ENCODE data around the gene FBN1.

Gene FBN1

DNA sequence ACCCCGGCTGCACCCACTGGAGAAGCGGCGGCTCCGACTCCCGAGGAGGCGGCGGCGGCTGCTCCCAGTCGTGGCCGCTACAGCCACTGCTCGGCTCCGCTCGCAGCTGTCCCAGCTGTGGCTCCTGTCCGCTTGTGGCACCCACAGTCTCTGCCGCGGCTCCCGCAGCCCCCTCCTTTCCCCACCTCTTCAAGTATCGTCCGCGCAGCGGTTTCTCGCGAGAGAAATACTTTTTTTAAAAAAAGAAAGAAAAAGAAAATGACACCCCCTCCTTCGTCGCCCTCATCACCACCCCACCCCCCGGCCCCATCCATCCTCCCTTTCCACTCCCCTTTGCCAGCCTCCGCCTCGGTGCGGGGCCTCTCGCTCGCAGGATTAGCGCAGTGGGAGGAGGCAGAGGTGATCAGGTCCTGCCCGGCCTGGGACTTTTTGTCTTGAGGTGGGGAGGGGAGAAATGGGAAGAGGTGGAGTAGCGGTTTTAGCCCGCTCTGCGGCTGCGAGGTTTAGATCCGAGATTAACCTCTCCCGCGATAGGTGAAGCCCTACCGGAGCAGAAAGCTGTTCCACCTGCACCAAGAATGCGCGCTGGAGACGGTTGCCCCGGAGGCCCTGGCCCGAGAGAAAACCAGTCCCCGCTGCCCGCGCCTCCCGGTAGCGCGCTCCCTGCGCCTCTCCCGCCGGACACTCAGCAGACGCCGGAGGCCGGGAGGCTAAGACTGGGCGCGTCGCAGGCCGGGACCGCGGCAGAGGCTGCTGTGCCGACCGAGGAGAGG lies at the start of gene FBN1:
Gene FBN1, minus strand, starts transcription at position 152 of the 773 bp plus-strand sequence. CDS start 940 bp downstream, outside the sequence.
- no peak for DNase-seq (ENCODE audit: low read depth in 2 of 2)

- no peak for DNase-seq (ENCODE audit: low read depth in 2 of 2)
Measured at GRCh38 chr15:48693484-48693883, 48.0 kb upstream of the FBN1 start.

- no peak for DNase-seq (ENCODE audit: low read depth in 2 of 2)
Measured at GRCh38 chr15:48688493-48688892, 43.0 kb upstream of the FBN1 start.

GRCh38 chr15:48683991-48684765 lies 38.7 kb upstream of the FBN1 start:
- no peak for DNase-seq (ENCODE audit: low read depth in 2 of 2)

- no peak for DNase-seq (ENCODE audit: low read depth in 2 of 2)
Measured at GRCh38 chr15:48682942-48683651, 37.6 kb upstream of the FBN1 start.

DNA sequence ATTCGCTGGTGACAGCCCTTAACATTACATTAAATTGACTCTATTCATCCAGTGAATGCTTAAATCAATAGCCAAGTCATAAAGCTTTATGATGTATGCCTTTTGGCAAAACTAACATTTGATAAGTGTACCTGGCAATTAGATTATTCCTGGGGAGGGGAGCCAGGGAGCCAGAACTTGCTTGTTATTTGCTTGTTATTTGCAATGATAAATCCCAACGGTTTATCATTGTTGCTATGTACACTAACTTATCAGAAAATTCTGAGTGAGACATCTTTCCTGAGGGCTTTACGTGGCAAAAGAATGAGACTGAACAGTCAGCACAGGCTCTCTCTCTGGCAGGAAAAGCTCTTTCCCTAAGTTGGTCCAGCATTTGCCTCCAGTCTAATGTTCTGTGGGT lies 35.8 kb upstream of the FBN1 start:
- DNase-seq (ENCODE audit: low read depth in 2 of 2), result no peak

GRCh38 chr15:48680841-48681240 lies 35.3 kb upstream of the FBN1 start:
- no peak for DNase-seq (ENCODE audit: low read depth in 2 of 2)

DNA sequence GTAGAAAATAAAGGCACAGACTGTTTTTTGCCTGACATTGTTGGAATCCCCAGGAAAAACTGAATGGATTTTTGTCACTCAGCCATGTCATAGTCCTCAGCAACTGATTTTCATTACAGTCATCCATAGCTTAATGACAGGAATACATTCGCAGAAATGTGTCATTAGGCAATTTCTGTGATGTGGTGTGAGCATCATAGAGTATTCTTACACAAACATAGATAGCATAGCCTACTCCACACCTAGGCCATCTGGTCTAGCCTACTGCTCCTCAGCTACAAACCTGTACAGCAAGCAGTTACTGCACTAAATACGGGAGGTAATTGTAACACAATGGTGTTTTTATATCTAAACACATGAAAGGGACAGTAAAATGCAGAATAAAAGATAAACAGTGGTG lies 34.4 kb upstream of the FBN1 start:
- no peak for DNase-seq (ENCODE audit: low read depth in 2 of 2)

DNA sequence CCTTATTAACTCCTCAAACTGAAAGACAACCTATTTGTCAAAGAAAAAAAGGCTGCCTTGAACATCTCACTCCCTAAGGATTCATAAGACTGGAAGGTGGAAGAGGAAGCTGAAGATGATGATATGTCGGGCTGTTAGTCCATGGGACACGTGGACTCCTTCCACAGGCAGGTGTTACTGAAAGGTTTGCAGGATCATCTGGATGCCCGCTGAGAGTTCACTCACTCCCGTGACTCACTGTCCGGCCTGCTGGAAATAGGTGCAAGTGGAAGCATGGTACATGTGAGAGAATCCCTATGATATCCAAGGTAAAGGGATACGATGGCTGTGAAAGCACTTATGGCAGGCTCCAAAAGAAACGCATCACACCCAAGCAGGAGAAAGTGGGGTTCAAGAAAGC lies 33.3 kb upstream of the FBN1 start:
- DNase-seq (ENCODE audit: low read depth in 2 of 2), result no peak

DNA sequence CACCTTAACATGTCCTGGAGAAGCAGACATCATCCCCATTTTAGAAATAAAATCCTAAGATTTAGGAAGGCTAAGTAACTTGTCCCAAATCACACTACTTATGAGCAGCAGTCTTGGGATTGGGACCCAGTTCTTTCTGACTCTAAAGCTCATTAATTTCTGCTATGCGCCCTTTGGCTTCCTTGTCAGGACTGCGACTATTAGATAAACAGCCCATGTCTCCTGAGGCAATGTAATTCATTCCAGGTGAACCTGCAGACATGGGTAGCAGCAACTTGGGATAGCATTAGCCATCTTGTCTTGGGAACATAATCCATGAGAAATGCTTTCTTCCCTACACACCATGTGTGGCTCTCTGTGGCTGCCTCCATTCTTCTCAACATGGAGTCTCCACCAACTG lies 32.3 kb upstream of the FBN1 start:
- no peak for DNase-seq (ENCODE audit: low read depth in 2 of 2)

GRCh38 chr15:48675436-48675835 lies 29.9 kb upstream of the FBN1 start:
- DNase-seq (ENCODE audit: low read depth in 2 of 2), result no peak

DNA sequence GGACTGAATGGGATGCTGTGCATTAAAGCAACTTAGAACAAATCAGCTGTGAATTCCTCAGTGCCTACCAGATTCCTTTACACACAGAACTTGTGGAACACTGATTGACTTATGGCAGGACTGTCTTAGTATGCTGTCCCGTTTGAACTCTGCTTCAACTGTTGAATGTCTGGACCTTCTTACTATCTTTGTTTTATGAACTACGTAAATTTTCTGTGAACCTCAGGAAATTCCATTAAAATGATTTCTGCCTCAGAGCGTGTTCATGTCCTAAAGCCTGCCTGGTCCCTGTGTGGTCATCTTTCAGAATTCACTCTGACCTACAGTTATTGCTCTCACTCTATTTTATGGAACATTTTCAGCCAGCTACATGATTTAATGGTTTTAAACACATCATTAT lies 29.4 kb upstream of the FBN1 start:
- DNase-seq (ENCODE audit: low read depth in 2 of 2), result no peak

DNA sequence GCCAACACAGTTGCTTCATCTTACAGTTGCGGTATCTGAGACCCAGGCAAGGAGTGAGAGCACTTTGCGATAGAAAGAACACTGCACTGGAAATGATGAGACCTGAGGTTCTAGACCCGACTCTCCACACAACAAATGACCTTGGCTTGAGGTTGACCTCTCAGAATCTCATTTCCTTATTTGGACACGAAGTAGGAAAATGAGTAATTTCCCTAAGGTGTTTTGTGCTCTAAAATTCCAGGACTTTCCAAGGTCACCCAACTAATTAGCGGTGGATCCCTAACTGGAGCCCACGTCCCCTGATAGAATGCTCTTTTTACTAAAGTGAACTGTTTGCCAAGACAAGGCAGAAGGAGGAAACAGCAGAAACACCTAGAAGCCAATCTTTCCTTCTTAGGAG lies 26.7 kb upstream of the FBN1 start:
- DNase-seq (ENCODE audit: low read depth in 2 of 2), result no peak

- no peak for DNase-seq (ENCODE audit: low read depth in 2 of 2)
Measured at GRCh38 chr15:48671103-48672022, 25.9 kb upstream of the FBN1 start.

- DNase-seq (ENCODE audit: low read depth in 2 of 2), result no peak
Measured at GRCh38 chr15:48667701-48668100, 22.2 kb upstream of the FBN1 start.

DNA sequence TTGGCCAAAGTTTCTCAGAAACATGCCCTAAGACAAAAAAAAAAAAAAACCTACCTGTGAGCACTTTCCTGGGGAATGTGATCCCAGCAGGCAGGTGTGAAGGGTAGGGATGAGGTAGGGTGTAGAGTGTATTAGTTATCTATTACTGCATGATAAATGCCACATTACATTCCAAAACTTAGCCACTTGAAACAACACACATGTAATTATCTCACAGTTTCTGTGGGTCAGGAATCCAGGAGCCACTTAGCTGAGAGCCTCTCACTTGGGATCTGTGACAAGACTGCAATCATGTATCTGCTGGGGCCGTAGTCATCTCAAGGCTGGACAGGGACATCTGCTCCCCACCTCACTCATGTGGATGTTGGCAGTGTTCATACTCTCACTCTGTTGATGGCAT lies 18.9 kb upstream of the FBN1 start:
- DNase-seq (ENCODE audit: low read depth in 2 of 2), result no peak

DNA sequence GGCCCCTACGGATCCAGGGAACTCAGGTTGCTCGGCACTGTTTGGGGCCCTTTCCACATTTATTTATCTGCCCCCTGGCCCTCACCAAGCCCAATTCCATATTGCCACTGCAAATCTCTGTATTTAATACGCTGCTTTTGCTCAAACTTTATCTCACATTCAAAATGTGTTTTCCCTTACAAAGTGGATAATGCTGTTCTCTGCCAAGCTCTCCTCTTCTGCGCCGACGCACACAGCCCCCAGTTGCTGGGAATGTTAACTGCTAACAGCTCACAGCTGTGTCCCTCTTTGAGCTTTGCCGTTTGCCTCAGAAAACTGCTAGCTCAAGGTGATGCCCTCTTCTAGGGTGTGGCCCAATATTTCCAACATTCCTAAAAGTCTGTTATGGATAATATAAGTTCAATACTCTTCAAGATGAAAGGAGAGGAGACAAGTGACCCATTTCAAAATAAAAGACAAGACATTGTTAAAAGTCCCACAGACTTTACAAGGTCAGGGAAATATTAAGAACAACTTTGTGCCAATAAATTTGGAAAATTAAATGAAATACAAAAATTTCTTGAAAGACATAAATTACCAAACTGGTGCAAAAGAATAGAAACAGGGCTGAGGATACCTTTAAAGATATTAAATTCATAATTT lies 12.6 kb upstream of the FBN1 start:
- DNase-seq (ENCODE audit: low read depth in 2 of 2), result no peak

GRCh38 chr15:48654801-48655200 lies 9.3 kb upstream of the FBN1 start:
- DNase-seq (ENCODE audit: low read depth in 2 of 2), result no peak

GRCh38 chr15:48653913-48654670 lies 8.6 kb upstream of the FBN1 start:
- no peak for DNase-seq (ENCODE audit: low read depth in 2 of 2)

GRCh38 chr15:48653216-48653615 lies 7.7 kb upstream of the FBN1 start:
- DNase-seq (ENCODE audit: low read depth in 2 of 2), result no peak

All from stimulated activated CD8-positive, alpha-beta memory T cell treated with anti-CD3 and anti-CD28 coated beads, Interleukin-7, amount 100 ng/mL, for 1 hour (primary cell).